ENCODE results near the gene KLRK1.
"Not testable (repeated sequence)": the region's sequence is repeated elsewhere in the genome, so short reads cannot be mapped to it uniquely, and the experiment has no call there.

DNA sequence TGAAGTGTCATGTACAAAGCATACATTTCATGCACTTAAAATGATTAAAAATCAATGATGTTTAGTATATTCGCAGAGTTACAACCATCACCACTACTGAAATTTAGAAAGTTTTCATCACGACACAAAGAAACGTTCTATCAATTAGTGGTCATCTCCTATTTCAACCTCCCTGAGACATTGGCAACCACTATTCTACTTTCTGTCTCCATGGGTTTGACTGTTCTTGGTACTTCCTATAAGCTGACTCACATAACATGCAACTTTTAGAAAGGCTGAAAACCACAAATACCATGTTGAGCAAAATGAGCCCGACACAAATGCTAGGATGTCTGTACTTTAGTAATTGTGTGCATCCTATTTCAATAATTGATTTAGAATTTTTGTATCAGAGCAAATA is 40.8 kb upstream of the KLRK1 start:
- not testable (repeated sequence) for TF ChIP-seq CTCF, POLR2A (IDR thresholded peaks at IDR 0.05)

All from breast epithelium (tissue), 3 donors.